ENCODE results near the gene NLN.

DNA sequence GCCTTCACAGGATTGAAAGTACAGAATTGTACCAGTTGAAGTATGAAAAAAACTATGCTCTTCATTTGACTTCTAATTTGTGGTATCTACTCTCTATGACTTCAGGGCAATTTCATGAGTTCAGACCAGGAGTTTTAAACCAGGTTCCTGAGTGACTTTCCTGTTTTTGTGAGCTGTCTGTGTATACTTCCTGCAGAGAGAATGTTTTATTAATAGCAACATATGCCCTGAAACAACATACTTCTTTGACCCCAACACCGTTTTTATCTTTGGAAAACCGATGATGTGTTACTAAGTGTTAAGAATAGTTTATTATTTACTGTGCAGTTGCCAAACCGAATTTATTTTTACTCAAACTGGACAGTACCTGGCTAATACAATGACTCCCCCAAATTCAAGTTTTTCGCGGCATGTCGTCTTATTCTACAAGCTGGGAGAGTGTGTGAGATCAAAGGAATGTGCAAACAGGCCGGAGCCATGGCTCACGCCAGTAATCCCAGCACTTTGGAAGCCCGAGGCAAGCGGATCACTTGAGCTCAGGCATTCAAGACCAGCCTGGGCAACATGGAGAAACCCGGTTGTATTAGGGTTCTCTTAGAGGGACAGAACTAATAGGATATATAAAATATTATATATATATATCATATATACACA lies 145.7 kb downstream of the NLN start:
- TF ChIP-seq, protein P1, sequence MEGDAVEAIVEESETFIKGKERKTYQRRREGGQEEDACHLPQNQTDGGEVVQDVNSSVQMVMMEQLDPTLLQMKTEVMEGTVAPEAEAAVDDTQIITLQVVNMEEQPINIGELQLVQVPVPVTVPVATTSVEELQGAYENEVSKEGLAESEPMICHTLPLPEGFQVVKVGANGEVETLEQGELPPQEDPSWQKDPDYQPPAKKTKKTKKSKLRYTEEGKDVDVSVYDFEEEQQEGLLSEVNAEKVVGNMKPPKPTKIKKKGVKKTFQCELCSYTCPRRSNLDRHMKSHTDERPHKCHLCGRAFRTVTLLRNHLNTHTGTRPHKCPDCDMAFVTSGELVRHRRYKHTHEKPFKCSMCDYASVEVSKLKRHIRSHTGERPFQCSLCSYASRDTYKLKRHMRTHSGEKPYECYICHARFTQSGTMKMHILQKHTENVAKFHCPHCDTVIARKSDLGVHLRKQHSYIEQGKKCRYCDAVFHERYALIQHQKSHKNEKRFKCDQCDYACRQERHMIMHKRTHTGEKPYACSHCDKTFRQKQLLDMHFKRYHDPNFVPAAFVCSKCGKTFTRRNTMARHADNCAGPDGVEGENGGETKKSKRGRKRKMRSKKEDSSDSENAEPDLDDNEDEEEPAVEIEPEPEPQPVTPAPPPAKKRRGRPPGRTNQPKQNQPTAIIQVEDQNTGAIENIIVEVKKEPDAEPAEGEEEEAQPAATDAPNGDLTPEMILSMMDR (IDR thresholded peaks at IDR 0.05), result no peak
- TF ChIP-seq POLR2A (IDR thresholded peaks at IDR 0.05), result no peak
